Lung (tissue), 12 donors: Measurements from ENCODE around the gene KCNB1. TPM values are rescaled to one million over a fixed set of nuclear protein-coding genes. Genes with fewer than 3 reads are reported as not detected.

Experiments used
- ATAC-seq: fragments of 200-7000 bp; cut with Tn5 transposase; one replicate; pipeline ENCODE4 v1.9.1; 2020; ENCODE audit warnings: moderate number of reproducible peaks; ENCODE audit not compliant: insufficient read depth, low FRiP score
- DNase-seq, 3 donors: peaks; one replicate each; pipeline ENCODE4 v3.0.0-alpha.2; 2013 to 2017
- H3K27ac ChIP-seq, 2 donors: one replicate each; pipeline ENCODE4 v1.5.1; 2013; ENCODE audit warnings: mild to moderate bottlenecking in 2 of 2, moderate library complexity in 2 of 2, control low read depth in 1 of 2, inconsistent platforms in 1 of 2, low read depth in 1 of 2, low read length in 1 of 2
- H3K27me3 ChIP-seq, 3 donors: one replicate each; pipeline ENCODE4 v1.5.1; 2013; ENCODE audit warnings: low read length in 2 of 3; ENCODE audit not compliant: control insufficient read depth in 3 of 3, insufficient read depth in 3 of 3
- H3K36me3 ChIP-seq, 4 donors: one replicate each; pipeline ENCODE4 v1.5.1; 2013; ENCODE audit warnings: low read length in 4 of 4, mild to moderate bottlenecking in 1 of 4, moderate library complexity in 1 of 4; ENCODE audit not compliant: control insufficient read depth in 4 of 4, insufficient read depth in 4 of 4
- H3K4me1 ChIP-seq, 5 donors: one replicate each; pipeline ENCODE4 v1.5.1; 2013; ENCODE audit warnings: low read length in 5 of 5, mild to moderate bottlenecking in 2 of 5, moderate library complexity in 1 of 5; ENCODE audit not compliant: control insufficient read depth in 5 of 5, insufficient read depth in 5 of 5
- H3K4me3 ChIP-seq: one replicate; pipeline ENCODE4 v1.5.1; 2013; ENCODE audit warnings: mild to moderate bottlenecking, control low read depth, moderate library complexity
- H3K9ac ChIP-seq, 2 donors: one replicate each; pipeline ENCODE4 v1.5.1; 2013; ENCODE audit warnings: low read length in 2 of 2, control low read depth in 1 of 2; ENCODE audit not compliant: insufficient read depth in 1 of 2
- H3K9me3 ChIP-seq, 4 donors: one replicate each; pipeline ENCODE4 v1.5.1; 2013; ENCODE audit warnings: low read length in 3 of 4, mild to moderate bottlenecking in 1 of 4, moderate library complexity in 1 of 4; ENCODE audit not compliant: control insufficient read depth in 4 of 4, insufficient read depth in 3 of 4
- CTCF ChIP-seq: IDR thresholded peaks from 2 replicates; pipeline ENCODE4 v1.5.1; 2012; ENCODE audit warnings: mild to moderate bottlenecking; ENCODE audit errors: control extremely low read depth, extremely low read depth
- WGBS, 2 donors: extraction: QIAGEN DNeasy Blood & Tissue Kit; methylation state at CpG; one replicate each; pipeline ENCODE4 v1.1.7; 2013; 5-methylcytosine and 5-hydroxymethylcytosine counted together
- polyA plus RNA-seq, 2 donors: library from polyadenylated mRNA; stranded (reverse); fragments of 200-250 nt; gene quantifications; one replicate each; pipeline ENCODE4 v1.2.1, GENCODE V29; 2013
- total RNA-seq, 2 donors: library from RNA; depleted of rRNA in 1 of 2; stranded (reverse); fragments of >200 nt in 1 of 2; gene quantifications; one replicate each; pipeline ENCODE4 v1.2.1, GENCODE V29; 2014 to 2021
- donor health status: control.
- donor health status: control.
- donor health status: Bipolar disorder and iron deficiency.
- donor health status: healthy.
- donor health status: DM: yes; HTN: yes; CAD: no.

KCNB1 gene
- total and polyA plus RNA-seq, 4 donors = 0.11 to 1.0 (median 0.57) TPM

DNA sequence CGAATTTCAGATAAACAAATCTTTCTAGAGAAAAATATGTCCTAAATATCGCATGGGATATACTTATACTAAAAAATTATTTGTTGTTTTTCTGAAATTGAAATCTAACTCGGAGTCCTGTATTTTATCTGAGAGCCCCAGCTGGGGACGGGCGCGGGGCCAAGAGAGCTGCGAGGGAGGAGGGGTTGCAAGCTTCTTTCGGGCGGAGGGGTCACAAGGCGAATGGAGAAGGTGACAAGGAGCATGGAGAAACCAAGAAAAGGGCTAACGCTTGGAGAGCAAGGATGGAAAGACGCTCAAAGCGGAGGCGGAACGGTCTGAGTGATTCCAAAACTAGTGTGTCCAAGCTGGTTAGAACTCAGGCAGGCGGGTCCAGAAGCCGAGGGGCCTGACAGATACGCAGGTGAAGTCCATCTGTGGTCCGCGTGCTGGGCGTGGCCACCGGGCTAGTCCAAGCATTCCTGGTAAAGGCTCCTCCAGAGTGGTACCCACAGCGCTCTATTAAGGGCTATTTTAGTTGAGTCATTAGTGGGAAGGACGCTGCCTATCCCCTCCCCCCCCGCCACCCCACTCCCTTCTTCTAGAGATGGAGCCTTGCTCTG is 163.2 kb downstream of the KCNB1 start:
- WGBS, 2 donors = 15 to 22% methylated on average over 25 of the region's 25 CpGs
- Histone ChIP-seq H3K27me3 (peaks cover 0 to 73% (median 48%) of the 10 kb centered on the region in 3 donors), H3K4me1 (peaks cover 0 to 10% (median 0%) of the 10 kb centered on the region in 5 donors), H3K9me3 (peaks cover 0 to 3% (median 0%) of the 10 kb centered on the region in 4 donors), H3K9ac (no peak overlapping the region), H3K4me3 (no peak overlapping the region), H3K36me3 (no peaks in the 10 kb centered on the region), H3K27ac (no peak overlapping the region)
- DNase-seq (peak; percentile 51 to 63 (median 52)), ATAC-seq (no peak)
- TF ChIP-seq CTCF = no peak

GRCh38 chr20:49318430-49319207 is 163.8 kb downstream of the KCNB1 start:
- Histone ChIP-seq H3K4me3 (no peak overlapping the region), H3K4me1 (peaks cover 0 to 10% (median 0%) of the 10 kb centered on the region in 5 donors), H3K9me3 (peaks cover 0 to 3% (median 0%) of the 10 kb centered on the region in 4 donors), H3K27me3 (peaks cover 0 to 72% (median 48%) of the 10 kb centered on the region in 3 donors), H3K36me3 (no peaks in the 10 kb centered on the region), H3K27ac (no peak overlapping the region), H3K9ac (no peak overlapping the region)
- WGBS, 2 donors = 1 to 2% methylated on average over 69 to 70 of the region's 70 CpGs
- ATAC-seq = no peak
- TF ChIP-seq CTCF = no peak
- peak in 2 of 3 donors; percentile 12 to 20 for DNase-seq

- WGBS, 2 donors = 8% methylated on average over 19 to 23 of the region's 23 CpGs
- Histone ChIP-seq H3K4me3 (no peak overlapping the region), H3K36me3 (no peaks in the 10 kb centered on the region), H3K4me1 (peaks cover 0 to 10% (median 0%) of the 10 kb centered on the region in 5 donors), H3K27ac (no peak overlapping the region), H3K27me3 (peaks cover 0 to 72% (median 48%) of the 10 kb centered on the region in 3 donors), H3K9me3 (peaks cover 0 to 3% (median 0%) of the 10 kb centered on the region in 4 donors), H3K9ac (no peak overlapping the region)
- no peak for ATAC-seq
- TF ChIP-seq CTCF = no peak
- no peak for DNase-seq
These were observed 164.4 kb downstream of the KCNB1 start for GRCh38 chr20:49318091-49318429.
